HCT116 (cell line): ENCODE results near the gene CD200R1L.

Experiments used
- ATF3 ChIP-seq: IDR thresholded peaks from 2 replicates; pipeline ENCODE4 v1.6.1; 2012
- CEBPB ChIP-seq: IDR thresholded peaks from 2 replicates; pipeline ENCODE4 v1.6.1; 2012; ENCODE audit warnings: low read depth
- CTCF ChIP-seq, 3 experiments: fragments of 200-600 bp in 1 of 3; sonication (generic) in 1 of 3; IDR thresholded peaks in 2 of 3; conservative IDR thresholded peaks in 1 of 3; 2 replicates each; pipeline ENCODE4 v1.5.1; 2012 to 2017; ENCODE audit warnings: low read depth in 2 of 3, low read length in 2 of 3, antibody characterized with exemption in 1 of 3, borderline replicate concordance in 1 of 3, control low read depth in 1 of 3, mild to moderate bottlenecking in 1 of 3, mixed read lengths in 1 of 3, mixed run types in 1 of 3, moderate library complexity in 1 of 3; ENCODE audit not compliant: insufficient read depth in 1 of 3
- EZH2 ChIP-seq: fragments of 200-600 bp; sonication (generic); IDR thresholded peaks from 2 replicates; pipeline ENCODE4 v1.6.1; 2017; ENCODE audit warnings: antibody characterized with exemption, mixed run types
- EZH2phosphoT487 ChIP-seq: fragments of 200-600 bp; IDR thresholded peaks from 2 replicates; pipeline ENCODE4 v1.6.1; 2018; ENCODE audit warnings: antibody characterized with exemption, borderline replicate concordance
- MAX ChIP-seq: IDR thresholded peaks from 2 replicates; pipeline ENCODE4 v1.6.1; 2012
- POLR2A ChIP-seq: IDR thresholded peaks from 2 replicates; pipeline ENCODE4 v1.7.0; 2011; ENCODE audit warnings: borderline replicate concordance; ENCODE audit not compliant: insufficient read depth, insufficient read length; ENCODE audit errors: extremely low read depth
- POLR2AphosphoS5 ChIP-seq: IDR thresholded peaks from 2 replicates; pipeline ENCODE4 v1.6.1; 2011; ENCODE audit warnings: mild to moderate bottlenecking, low read depth, low read length, moderate library complexity
- SIN3A ChIP-seq: IDR thresholded peaks from 2 replicates; pipeline ENCODE4 v1.6.1; 2012; ENCODE audit warnings: low read depth
- SRF ChIP-seq: IDR thresholded peaks from 2 replicates; pipeline ENCODE4 v1.6.1; 2012; ENCODE audit warnings: low read depth
- YY1 ChIP-seq: IDR thresholded peaks from 2 replicates; pipeline ENCODE4 v1.6.1; 2011; ENCODE audit warnings: low read length, low read depth, moderate library complexity, mild to moderate bottlenecking; ENCODE audit not compliant: insufficient replicate concordance; ENCODE audit errors: extremely low read depth
- ZFX ChIP-seq: fragments of 450-650 bp; IDR thresholded peaks from 2 replicates; pipeline ENCODE4 v1.6.1; 2017
- ZNF274 ChIP-seq: fragments of 200-500 bp; sonication (Bioruptor generic); IDR thresholded peaks from 2 replicates; pipeline ENCODE4 v1.6.1; 2014; ENCODE audit warnings: mild to moderate bottlenecking, low read depth, low read length, inconsistent platforms

GRCh38 chr3:112778353-112778948 lies 68.2 kb downstream of the CD200R1L start:
- TF ChIP-seq SRF = no peak
- TF ChIP-seq CTCF (IDR thresholded peaks at IDR 0.05 in 2 of 3, conservative IDR thresholded peaks at IDR 0.05 in 1 of 3; ENCODE audit: borderline replicate concordance in 1 of 3, insufficient read depth in 1 of 3, low read depth in 2 of 3, low read length in 2 of 3) = no peak
- no peak for TF ChIP-seq EZH2
- TF ChIP-seq POLR2AphosphoS5 = no peak
- no peak for TF ChIP-seq ZFX
- TF ChIP-seq MAX = no peak
- no peak for TF ChIP-seq SIN3A
- no peak for TF ChIP-seq YY1
- TF ChIP-seq POLR2A = no peak
- TF ChIP-seq ZNF274 = no peak
- no peak for TF ChIP-seq EZH2phosphoT487
- TF ChIP-seq CEBPB = no peak
- no peak for TF ChIP-seq ATF3
